Lung (tissue), 12 donors: ENCODE measurements around the gene RAB37. TPM values are rescaled to one million over a fixed set of nuclear protein-coding genes. Genes with fewer than 3 reads are reported as not detected.

Experiments used
- ATAC-seq: fragments of 200-7000 bp; cut with Tn5 transposase; one replicate; pipeline ENCODE4 v1.9.1; 2020; ENCODE audit warnings: moderate number of reproducible peaks; ENCODE audit not compliant: insufficient read depth, low FRiP score
- DNase-seq, 3 donors: peaks; one replicate each; pipeline ENCODE4 v3.0.0-alpha.2; 2013 to 2017
- H3K27ac ChIP-seq, 2 donors: one replicate each; pipeline ENCODE4 v1.5.1; 2013; ENCODE audit warnings: mild to moderate bottlenecking in 2 of 2, moderate library complexity in 2 of 2, control low read depth in 1 of 2, inconsistent platforms in 1 of 2, low read depth in 1 of 2, low read length in 1 of 2
- H3K27me3 ChIP-seq, 3 donors: one replicate each; pipeline ENCODE4 v1.5.1; 2013; ENCODE audit warnings: low read length in 2 of 3; ENCODE audit not compliant: control insufficient read depth in 3 of 3, insufficient read depth in 3 of 3
- H3K36me3 ChIP-seq, 4 donors: one replicate each; pipeline ENCODE4 v1.5.1; 2013; ENCODE audit warnings: low read length in 4 of 4, mild to moderate bottlenecking in 1 of 4, moderate library complexity in 1 of 4; ENCODE audit not compliant: control insufficient read depth in 4 of 4, insufficient read depth in 4 of 4
- H3K4me1 ChIP-seq, 5 donors: one replicate each; pipeline ENCODE4 v1.5.1; 2013; ENCODE audit warnings: low read length in 5 of 5, mild to moderate bottlenecking in 2 of 5, moderate library complexity in 1 of 5; ENCODE audit not compliant: control insufficient read depth in 5 of 5, insufficient read depth in 5 of 5
- H3K4me3 ChIP-seq: one replicate; pipeline ENCODE4 v1.5.1; 2013; ENCODE audit warnings: mild to moderate bottlenecking, control low read depth, moderate library complexity
- H3K9ac ChIP-seq, 2 donors: one replicate each; pipeline ENCODE4 v1.5.1; 2013; ENCODE audit warnings: low read length in 2 of 2, control low read depth in 1 of 2; ENCODE audit not compliant: insufficient read depth in 1 of 2
- H3K9me3 ChIP-seq, 4 donors: one replicate each; pipeline ENCODE4 v1.5.1; 2013; ENCODE audit warnings: low read length in 3 of 4, mild to moderate bottlenecking in 1 of 4, moderate library complexity in 1 of 4; ENCODE audit not compliant: control insufficient read depth in 4 of 4, insufficient read depth in 3 of 4
- CTCF ChIP-seq: IDR thresholded peaks from 2 replicates; pipeline ENCODE4 v1.5.1; 2012; ENCODE audit warnings: mild to moderate bottlenecking; ENCODE audit errors: control extremely low read depth, extremely low read depth
- WGBS, 2 donors: extraction: QIAGEN DNeasy Blood & Tissue Kit; methylation state at CpG; one replicate each; pipeline ENCODE4 v1.1.7; 2013; 5-methylcytosine and 5-hydroxymethylcytosine counted together
- polyA plus RNA-seq, 2 donors: library from polyadenylated mRNA; stranded (reverse); fragments of 200-250 nt; gene quantifications; one replicate each; pipeline ENCODE4 v1.2.1, GENCODE V29; 2013
- total RNA-seq, 2 donors: library from RNA; depleted of rRNA in 1 of 2; stranded (reverse); fragments of >200 nt in 1 of 2; gene quantifications; one replicate each; pipeline ENCODE4 v1.2.1, GENCODE V29; 2014 to 2021
- donor health status: control.
- donor health status: control.
- donor health status: Bipolar disorder and iron deficiency.
- donor health status: healthy.
- donor health status: DM: yes; HTN: yes; CAD: no.

The RAB37 gene
- total and polyA plus RNA-seq, 4 donors = 3.2 to 7.3 (median 5.9) TPM

- 64 to 82% methylated on average over 5 of the region's 5 CpGs for WGBS, 2 donors
- Histone ChIP-seq H3K27me3 (no peaks in the 10 kb centered on the region), H3K27ac (no peak overlapping the region), H3K4me3 (no peak overlapping the region), H3K36me3 (peaks cover 0 to 21% (median 0%) of the 10 kb centered on the region in 4 donors), H3K9ac (no peak overlapping the region), H3K9me3 (no peaks in the 10 kb centered on the region), H3K4me1 (no peaks in the 10 kb centered on the region)
- no peak for ATAC-seq
- no peak for TF ChIP-seq CTCF
- DNase-seq = no peak
Measured at GRCh38 chr17:74784125-74784810, 47.2 kb downstream of the RAB37 start.

- no peaks in the 10 kb centered on the region for H3K27me3 ChIP-seq
- no peaks in the 10 kb centered on the region for H3K9me3 ChIP-seq
- H3K9ac ChIP-seq = no peak overlapping the region
- H3K4me3 ChIP-seq = no peak overlapping the region
- TF ChIP-seq CTCF = no peak
- H3K36me3 ChIP-seq = peaks cover 0 to 23% (median 0%) of the 10 kb centered on the region in 4 donors
- 77 to 92% methylated on average over 21 of the region's 21 CpGs for WGBS, 2 donors
- H3K4me1 ChIP-seq = no peaks in the 10 kb centered on the region
- no peak for ATAC-seq
- H3K27ac ChIP-seq = no peak overlapping the region
- DNase-seq = no peak
Measured at GRCh38 chr17:74785096-74785980, 48.3 kb downstream of the RAB37 start.

- no peak overlapping the region for H3K27ac ChIP-seq
- no peak for TF ChIP-seq CTCF
- H3K4me3 ChIP-seq = no peak overlapping the region
- peaks cover 0 to 21% (median 0%) of the 10 kb centered on the region in 4 donors for H3K36me3 ChIP-seq
- no peaks in the 10 kb centered on the region for H3K27me3 ChIP-seq
- WGBS, 2 donors = 75 to 82% methylated on average over 9 of the region's 9 CpGs
- no peak overlapping the region for H3K9ac ChIP-seq
- no peaks in the 10 kb centered on the region for H3K4me1 ChIP-seq
- H3K9me3 ChIP-seq = no peaks in the 10 kb centered on the region
- DNase-seq (no peak), ATAC-seq (no peak)
Measured at GRCh38 chr17:74785981-74786360, 48.9 kb downstream of the RAB37 start.
